GM23338 (cell line): ENCODE results near the gene PRTFDC1. TPM values are rescaled to one million over a fixed set of nuclear protein-coding genes. Genes with fewer than 3 reads are reported as not detected.

Experiments
- ATAC-seq: fragments of 200-7000 bp; cut with Tn5 transposase; 3 replicates; pipeline ENCODE4 v1.9.1; 2020
- DNase-seq: peaks from one replicate; pipeline ENCODE4 v3.0.0-alpha.2; 2015; ENCODE audit warnings: low spot score
- H2AFZ ChIP-seq: fragments of 200-600 bp; sonication (generic); 2 replicates; pipeline ENCODE4 v1.8.0; 2016; ENCODE audit warnings: antibody characterized with exemption, mild to moderate bottlenecking, moderate library complexity
- H3F3A ChIP-seq: fragments of 200-600 bp; sonication (generic); replicated peaks from 2 replicates; pipeline ENCODE4 v1.8.0; 2017; ENCODE audit warnings: antibody characterized with exemption, mixed run types, low read depth
- H3K27ac ChIP-seq: fragments of 200-600 bp; sonication (generic); 2 replicates; pipeline ENCODE4 v1.6.1; 2016; ENCODE audit warnings: low read depth
- H3K27me3 ChIP-seq: fragments of 200-600 bp; sonication (generic); 2 replicates; pipeline ENCODE4 v1.8.0; 2016; ENCODE audit warnings: mild to moderate bottlenecking, mixed run types, moderate library complexity; ENCODE audit not compliant: insufficient read depth
- H3K36me3 ChIP-seq: fragments of 200-600 bp; sonication (generic); 2 replicates; pipeline ENCODE4 v1.8.0; 2016; ENCODE audit warnings: mild to moderate bottlenecking; ENCODE audit not compliant: insufficient read depth
- H3K4me1 ChIP-seq: fragments of 200-600 bp; sonication (generic); 2 replicates; pipeline ENCODE4 v1.8.0; 2016; ENCODE audit warnings: mild to moderate bottlenecking, moderate library complexity; ENCODE audit not compliant: insufficient read depth
- H3K4me2 ChIP-seq: fragments of 200-600 bp; sonication (generic); 2 replicates; pipeline ENCODE4 v1.7.1; 2017; ENCODE audit warnings: mixed run types
- H3K4me3 ChIP-seq: fragments of 200-600 bp; sonication (generic); 2 replicates; pipeline ENCODE4 v1.6.1; 2016; ENCODE audit warnings: mixed run types
- H3K79me2 ChIP-seq: fragments of 200-600 bp; sonication (generic); replicated peaks from 2 replicates; pipeline ENCODE4 v1.8.0; 2017; ENCODE audit warnings: mild to moderate bottlenecking; ENCODE audit not compliant: insufficient read depth
- H3K9me2 ChIP-seq: fragments of 200-600 bp; sonication (generic); 2 replicates; pipeline ENCODE4 v1.8.0; 2017; ENCODE audit not compliant: insufficient read depth
- H4K20me1 ChIP-seq: fragments of 200-600 bp; sonication (generic); replicated peaks from 2 replicates; pipeline ENCODE4 v1.8.0; 2017; ENCODE audit warnings: mild to moderate bottlenecking; ENCODE audit not compliant: insufficient read depth
- H3K27ac Mint-ChIP-seq: 2 replicates; pipeline ENCODE4 v1.8.0; 2020; ENCODE audit warnings: inconsistent platforms, mild to moderate bottlenecking, moderate library complexity, mixed read lengths
- H3K27me3 Mint-ChIP-seq: 3 replicates; pipeline ENCODE4 v1.8.0; 2022; ENCODE audit warnings: low read depth, mild to moderate bottlenecking, moderate library complexity, mixed read lengths, inconsistent platforms; ENCODE audit not compliant: insufficient read depth, poor library complexity
- H3K36me3 Mint-ChIP-seq: 3 replicates; pipeline ENCODE4 v1.8.0; 2021; ENCODE audit warnings: low read depth, mild to moderate bottlenecking, inconsistent platforms, moderate library complexity, mixed read lengths
- H3K4me1 Mint-ChIP-seq: 3 replicates; pipeline ENCODE4 v1.8.0; 2020; ENCODE audit warnings: mild to moderate bottlenecking, inconsistent platforms, mixed read lengths
- H3K4me3 Mint-ChIP-seq: 3 replicates; pipeline ENCODE4 v1.8.0; 2021; ENCODE audit warnings: moderate library complexity, mild to moderate bottlenecking, inconsistent platforms, mixed read lengths
- H3K9me3 Mint-ChIP-seq: 3 replicates; pipeline ENCODE4 v1.8.0; 2020; ENCODE audit warnings: moderate library complexity, mild to moderate bottlenecking, inconsistent platforms, mixed read lengths
- CREB1 ChIP-seq: fragments of 250-450 bp; sonication (Bioruptor Pico); IDR thresholded peaks from 2 replicates; pipeline ENCODE4 v1.5.0; 2020; ENCODE audit warnings: low read depth, mild to moderate bottlenecking, moderate library complexity
- EZH2 ChIP-seq: fragments of 200-600 bp; sonication (generic); IDR thresholded peaks from one replicate; pipeline ENCODE4 v1.8.0; 2017; ENCODE audit warnings: antibody characterized with exemption, mild to moderate bottlenecking, low read depth; ENCODE audit not compliant: unreplicated experiment
- JUNB ChIP-seq: IDR thresholded peaks from one replicate; pipeline ENCODE4 v1.6.1; 2016; ENCODE audit warnings: antibody characterized with exemption; ENCODE audit not compliant: unreplicated experiment
- POLR2AphosphoS5 ChIP-seq: IDR thresholded peaks from 2 replicates; pipeline ENCODE4 v1.6.1; 2016; ENCODE audit warnings: antibody characterized with exemption, low read depth
- ZNF331 ChIP-seq: fragments of 250-450 bp; sonication (Bioruptor Pico); IDR thresholded peaks from 2 replicates; pipeline ENCODE4 v1.5.0; 2020; ENCODE audit warnings: low read depth, mild to moderate bottlenecking, moderate library complexity
- polyA plus RNA-seq: library from polyadenylated mRNA; unstranded; fragments of >200 nt; fragmentation: Nextera tagmentation; extraction: Ambion mirVana; gene quantifications from 2 replicates; pipeline ENCODE4 v1.2.1, GENCODE V29; 2016
- total RNA-seq: library from RNA; depleted of rRNA; stranded (reverse); fragments of >200 nt; shearing (Covaris generic); gene quantifications from 2 replicates; pipeline ENCODE4 v1.2.3, GENCODE V29; 2014
- TF ChIP-seq, protein P1 (sequence below): fragments of 250-450 bp; sonication (Bioruptor Pico); IDR thresholded peaks from 2 replicates; pipeline ENCODE4 v1.5.0; 2020; ENCODE audit warnings: mild to moderate bottlenecking, moderate library complexity
- TF ChIP-seq, protein P2 (sequence below), 2 experiments: fragments of 200-600 bp in 1 of 2; sonication (generic) in 1 of 2; conservative IDR thresholded peaks; 2 replicates each; pipeline versions ENCODE4 v1.5.1 to v1.6.1; 2016 to 2017; ENCODE audit warnings: antibody characterized with exemption in 2 of 2, low read depth in 2 of 2, mild to moderate bottlenecking in 2 of 2, moderate library complexity in 1 of 2
- TF ChIP-seq, protein P3 (sequence below): IDR thresholded peaks from one replicate; pipeline ENCODE4 v1.6.1; 2018; ENCODE audit warnings: antibody characterized with exemption; ENCODE audit not compliant: unreplicated experiment

The PRTFDC1 gene
- total and polyA plus RNA-seq, 2 experiments from 2014 or later = 7.9 to 9.1 TPM

DNA sequence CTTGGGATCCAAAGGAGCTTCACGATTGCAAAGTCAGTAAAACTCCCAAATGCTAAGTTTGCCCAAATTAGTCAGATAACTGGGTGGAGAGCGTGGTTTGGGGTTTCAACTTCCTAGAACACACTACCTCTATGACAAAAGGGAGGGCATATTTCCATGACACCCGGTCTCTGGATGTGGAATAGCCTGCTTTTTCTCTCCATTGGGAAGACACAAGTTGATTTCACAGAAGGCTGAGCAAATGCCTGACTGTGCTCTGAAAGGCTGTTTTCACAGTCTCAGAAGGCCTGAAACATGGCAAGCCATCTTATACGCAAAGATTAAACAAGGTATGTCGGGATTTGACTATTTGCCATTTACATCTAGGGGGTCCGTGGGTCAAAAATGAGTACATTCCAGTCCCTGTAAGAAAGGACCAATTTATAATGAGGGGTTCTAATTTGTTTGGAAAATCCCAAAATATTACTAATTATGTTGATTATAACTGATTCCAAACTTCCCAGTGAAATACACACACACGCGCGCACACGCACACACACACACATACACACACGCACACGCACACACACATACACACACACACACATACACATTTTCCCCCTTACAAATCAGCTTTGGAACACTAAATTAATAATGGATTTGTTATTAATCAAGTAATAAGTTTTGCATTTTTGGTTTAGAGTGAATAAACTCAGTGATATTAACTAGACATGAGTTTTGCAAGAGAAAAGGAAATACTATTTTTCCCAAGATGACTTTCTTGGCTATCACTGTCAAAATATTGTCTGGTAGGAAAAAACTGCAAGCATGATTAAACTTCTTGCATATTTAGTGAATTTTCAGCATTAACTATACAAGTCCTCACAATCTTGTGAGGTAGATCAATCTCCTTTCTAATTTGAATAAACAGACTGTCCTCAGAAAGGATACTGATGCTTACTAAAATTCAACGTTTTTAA lies 105.0 kb downstream of the PRTFDC1 start:
- Histone ChIP-seq H2AFZ (no peak overlapping the region), H3K4me2 (no peak overlapping the region), H3K79me2 (no peaks in the 10 kb centered on the region), H3F3A (no peaks in the 10 kb centered on the region), H3K36me3 (no peaks in the 10 kb centered on the region), H4K20me1 (no peaks in the 10 kb centered on the region), H3K27me3 (no peaks in the 10 kb centered on the region), H3K4me1 (peaks cover 38% of the 10 kb centered on the region), H3K4me3 (no peak overlapping the region), H3K9me2 (no peaks in the 10 kb centered on the region; the same call in 1 of the 2 replicates), H3K27ac (no peak overlapping the region)
- DNase-seq (no peak), ATAC-seq (no peak)
- no peak for TF ChIP-seq CREB1 (CRISPR knock-in tag)
- Mint-ChIP-seq H3K27me3 (peaks cover 5% of the 10 kb centered on the region), H3K36me3 (no peaks in the 10 kb centered on the region), H3K27ac (no peak overlapping the region), H3K4me3 (no peak overlapping the region), H3K4me1 (peaks cover 32% of the 10 kb centered on the region), H3K9me3 (no peaks in the 10 kb centered on the region)

DNA sequence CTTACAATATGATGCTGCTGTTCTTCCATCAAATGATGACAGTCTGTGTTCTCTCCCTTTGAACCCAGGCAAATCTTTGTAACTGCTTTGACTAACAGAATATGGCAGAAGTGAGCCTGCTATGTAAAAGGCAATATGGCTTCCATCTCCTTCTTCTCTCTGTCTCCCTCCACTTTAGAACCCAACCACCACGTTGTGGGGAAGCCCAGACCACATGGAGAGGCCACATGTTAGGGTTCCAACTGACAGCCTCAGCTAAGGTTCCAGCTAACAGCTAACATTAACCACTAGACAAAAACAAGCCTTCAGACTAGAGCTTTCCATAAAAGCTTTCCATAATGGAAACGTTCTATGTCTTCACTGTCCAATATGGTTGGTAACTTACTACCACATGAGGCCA lies 107.7 kb downstream of the PRTFDC1 start:
- Histone ChIP-seq H3K36me3 (no peaks in the 10 kb centered on the region), H3K4me3 (no peak overlapping the region), H3K79me2 (no peaks in the 10 kb centered on the region), H4K20me1 (no peaks in the 10 kb centered on the region), H3K9me2 (no peaks in the 10 kb centered on the region; the same call in 1 of the 2 replicates), H3K4me1 (peaks cover 19% of the 10 kb centered on the region), H2AFZ (no peak overlapping the region), H3F3A (no peaks in the 10 kb centered on the region), H3K27ac (no peak overlapping the region), H3K4me2 (no peak overlapping the region), H3K27me3 (no peaks in the 10 kb centered on the region)
- Mint-ChIP-seq H3K27ac (no peak overlapping the region), H3K27me3 (no peaks in the 10 kb centered on the region), H3K4me3 (no peak overlapping the region), H3K4me1 (peaks cover 11% of the 10 kb centered on the region), H3K36me3 (no peaks in the 10 kb centered on the region), H3K9me3 (no peaks in the 10 kb centered on the region)
- no peak for ATAC-seq
- DNase-seq = no peak
- TF ChIP-seq, protein P1, sequence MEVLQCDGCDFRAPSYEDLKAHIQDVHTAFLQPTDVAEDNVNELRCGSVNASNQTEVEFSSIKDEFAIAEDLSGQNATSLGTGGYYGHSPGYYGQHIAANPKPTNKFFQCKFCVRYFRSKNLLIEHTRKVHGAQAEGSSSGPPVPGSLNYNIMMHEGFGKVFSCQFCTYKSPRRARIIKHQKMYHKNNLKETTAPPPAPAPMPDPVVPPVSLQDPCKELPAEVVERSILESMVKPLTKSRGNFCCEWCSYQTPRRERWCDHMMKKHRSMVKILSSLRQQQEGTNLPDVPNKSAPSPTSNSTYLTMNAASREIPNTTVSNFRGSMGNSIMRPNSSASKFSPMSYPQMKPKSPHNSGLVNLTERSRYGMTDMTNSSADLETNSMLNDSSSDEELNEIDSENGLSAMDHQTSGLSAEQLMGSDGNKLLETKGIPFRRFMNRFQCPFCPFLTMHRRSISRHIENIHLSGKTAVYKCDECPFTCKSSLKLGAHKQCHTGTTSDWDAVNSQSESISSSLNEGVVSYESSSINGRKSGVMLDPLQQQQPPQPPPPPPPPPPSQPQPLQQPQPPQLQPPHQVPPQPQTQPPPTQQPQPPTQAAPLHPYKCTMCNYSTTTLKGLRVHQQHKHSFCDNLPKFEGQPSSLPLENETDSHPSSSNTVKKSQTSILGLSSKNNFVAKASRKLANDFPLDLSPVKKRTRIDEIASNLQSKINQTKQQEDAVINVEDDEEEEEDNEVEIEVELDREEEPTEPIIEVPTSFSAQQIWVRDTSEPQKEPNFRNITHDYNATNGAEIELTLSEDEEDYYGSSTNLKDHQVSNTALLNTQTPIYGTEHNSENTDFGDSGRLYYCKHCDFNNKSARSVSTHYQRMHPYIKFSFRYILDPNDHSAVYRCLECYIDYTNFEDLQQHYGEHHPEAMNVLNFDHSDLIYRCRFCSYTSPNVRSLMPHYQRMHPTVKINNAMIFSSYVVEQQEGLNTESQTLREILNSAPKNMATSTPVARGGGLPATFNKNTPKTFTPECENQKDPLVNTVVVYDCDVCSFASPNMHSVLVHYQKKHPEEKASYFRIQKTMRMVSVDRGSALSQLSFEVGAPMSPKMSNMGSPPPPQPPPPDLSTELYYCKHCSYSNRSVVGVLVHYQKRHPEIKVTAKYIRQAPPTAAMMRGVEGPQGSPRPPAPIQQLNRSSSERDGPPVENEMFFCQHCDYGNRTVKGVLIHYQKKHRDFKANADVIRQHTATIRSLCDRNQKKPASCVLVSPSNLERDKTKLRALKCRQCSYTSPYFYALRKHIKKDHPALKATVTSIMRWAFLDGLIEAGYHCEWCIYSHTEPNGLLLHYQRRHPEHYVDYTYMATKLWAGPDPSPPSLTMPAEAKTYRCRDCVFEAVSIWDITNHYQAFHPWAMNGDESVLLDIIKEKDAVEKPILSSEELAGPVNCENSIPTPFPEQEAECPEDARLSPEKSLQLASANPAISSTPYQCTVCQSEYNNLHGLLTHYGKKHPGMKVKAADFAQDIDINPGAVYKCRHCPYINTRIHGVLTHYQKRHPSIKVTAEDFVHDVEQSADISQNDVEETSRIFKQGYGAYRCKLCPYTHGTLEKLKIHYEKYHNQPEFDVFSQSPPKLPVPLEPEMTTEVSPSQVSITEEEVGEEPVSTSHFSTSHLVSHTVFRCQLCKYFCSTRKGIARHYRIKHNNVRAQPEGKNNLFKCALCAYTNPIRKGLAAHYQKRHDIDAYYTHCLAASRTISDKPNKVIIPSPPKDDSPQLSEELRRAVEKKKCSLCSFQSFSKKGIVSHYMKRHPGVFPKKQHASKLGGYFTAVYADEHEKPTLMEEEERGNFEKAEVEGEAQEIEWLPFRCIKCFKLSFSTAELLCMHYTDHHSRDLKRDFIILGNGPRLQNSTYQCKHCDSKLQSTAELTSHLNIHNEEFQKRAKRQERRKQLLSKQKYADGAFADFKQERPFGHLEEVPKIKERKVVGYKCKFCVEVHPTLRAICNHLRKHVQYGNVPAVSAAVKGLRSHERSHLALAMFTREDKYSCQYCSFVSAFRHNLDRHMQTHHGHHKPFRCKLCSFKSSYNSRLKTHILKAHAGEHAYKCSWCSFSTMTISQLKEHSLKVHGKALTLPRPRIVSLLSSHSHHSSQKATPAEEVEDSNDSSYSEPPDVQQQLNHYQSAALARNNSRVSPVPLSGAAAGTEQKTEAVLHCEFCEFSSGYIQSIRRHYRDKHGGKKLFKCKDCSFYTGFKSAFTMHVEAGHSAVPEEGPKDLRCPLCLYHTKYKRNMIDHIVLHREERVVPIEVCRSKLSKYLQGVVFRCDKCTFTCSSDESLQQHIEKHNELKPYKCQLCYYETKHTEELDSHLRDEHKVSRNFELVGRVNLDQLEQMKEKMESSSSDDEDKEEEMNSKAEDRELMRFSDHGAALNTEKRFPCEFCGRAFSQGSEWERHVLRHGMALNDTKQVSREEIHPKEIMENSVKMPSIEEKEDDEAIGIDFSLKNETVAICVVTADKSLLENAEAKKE (CRISPR knock-in tag) = no peak
- no peak for TF ChIP-seq JUNB
- TF ChIP-seq, protein P2, sequence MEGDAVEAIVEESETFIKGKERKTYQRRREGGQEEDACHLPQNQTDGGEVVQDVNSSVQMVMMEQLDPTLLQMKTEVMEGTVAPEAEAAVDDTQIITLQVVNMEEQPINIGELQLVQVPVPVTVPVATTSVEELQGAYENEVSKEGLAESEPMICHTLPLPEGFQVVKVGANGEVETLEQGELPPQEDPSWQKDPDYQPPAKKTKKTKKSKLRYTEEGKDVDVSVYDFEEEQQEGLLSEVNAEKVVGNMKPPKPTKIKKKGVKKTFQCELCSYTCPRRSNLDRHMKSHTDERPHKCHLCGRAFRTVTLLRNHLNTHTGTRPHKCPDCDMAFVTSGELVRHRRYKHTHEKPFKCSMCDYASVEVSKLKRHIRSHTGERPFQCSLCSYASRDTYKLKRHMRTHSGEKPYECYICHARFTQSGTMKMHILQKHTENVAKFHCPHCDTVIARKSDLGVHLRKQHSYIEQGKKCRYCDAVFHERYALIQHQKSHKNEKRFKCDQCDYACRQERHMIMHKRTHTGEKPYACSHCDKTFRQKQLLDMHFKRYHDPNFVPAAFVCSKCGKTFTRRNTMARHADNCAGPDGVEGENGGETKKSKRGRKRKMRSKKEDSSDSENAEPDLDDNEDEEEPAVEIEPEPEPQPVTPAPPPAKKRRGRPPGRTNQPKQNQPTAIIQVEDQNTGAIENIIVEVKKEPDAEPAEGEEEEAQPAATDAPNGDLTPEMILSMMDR (conservative IDR thresholded peaks at IDR 0.05; ENCODE audit: low read depth in 2 of 2) = no peak
- TF ChIP-seq CREB1 (CRISPR knock-in tag) = no peak
- no peak for TF ChIP-seq POLR2AphosphoS5
- TF ChIP-seq, protein P3, sequence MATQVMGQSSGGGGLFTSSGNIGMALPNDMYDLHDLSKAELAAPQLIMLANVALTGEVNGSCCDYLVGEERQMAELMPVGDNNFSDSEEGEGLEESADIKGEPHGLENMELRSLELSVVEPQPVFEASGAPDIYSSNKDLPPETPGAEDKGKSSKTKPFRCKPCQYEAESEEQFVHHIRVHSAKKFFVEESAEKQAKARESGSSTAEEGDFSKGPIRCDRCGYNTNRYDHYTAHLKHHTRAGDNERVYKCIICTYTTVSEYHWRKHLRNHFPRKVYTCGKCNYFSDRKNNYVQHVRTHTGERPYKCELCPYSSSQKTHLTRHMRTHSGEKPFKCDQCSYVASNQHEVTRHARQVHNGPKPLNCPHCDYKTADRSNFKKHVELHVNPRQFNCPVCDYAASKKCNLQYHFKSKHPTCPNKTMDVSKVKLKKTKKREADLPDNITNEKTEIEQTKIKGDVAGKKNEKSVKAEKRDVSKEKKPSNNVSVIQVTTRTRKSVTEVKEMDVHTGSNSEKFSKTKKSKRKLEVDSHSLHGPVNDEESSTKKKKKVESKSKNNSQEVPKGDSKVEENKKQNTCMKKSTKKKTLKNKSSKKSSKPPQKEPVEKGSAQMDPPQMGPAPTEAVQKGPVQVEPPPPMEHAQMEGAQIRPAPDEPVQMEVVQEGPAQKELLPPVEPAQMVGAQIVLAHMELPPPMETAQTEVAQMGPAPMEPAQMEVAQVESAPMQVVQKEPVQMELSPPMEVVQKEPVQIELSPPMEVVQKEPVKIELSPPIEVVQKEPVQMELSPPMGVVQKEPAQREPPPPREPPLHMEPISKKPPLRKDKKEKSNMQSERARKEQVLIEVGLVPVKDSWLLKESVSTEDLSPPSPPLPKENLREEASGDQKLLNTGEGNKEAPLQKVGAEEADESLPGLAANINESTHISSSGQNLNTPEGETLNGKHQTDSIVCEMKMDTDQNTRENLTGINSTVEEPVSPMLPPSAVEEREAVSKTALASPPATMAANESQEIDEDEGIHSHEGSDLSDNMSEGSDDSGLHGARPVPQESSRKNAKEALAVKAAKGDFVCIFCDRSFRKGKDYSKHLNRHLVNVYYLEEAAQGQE = no peak
- TF ChIP-seq ZNF331 (CRISPR knock-in tag) = no peak
- TF ChIP-seq EZH2 = no peak
